Liver (tissue), 9 donors: ENCODE results near the gene ADK. TPM values are rescaled to one million over a fixed set of nuclear protein-coding genes. Genes with fewer than 3 reads are reported as not detected.

ENCODE experiments used
- DNase-seq: peaks from one replicate; pipeline ENCODE4 v3.0.0-alpha.2; 2017; ENCODE audit warnings: low spot score
- H3K27ac ChIP-seq, 2 donors: one replicate each; pipeline ENCODE4 v1.7.0; 2013; ENCODE audit warnings: inconsistent platforms in 2 of 2, low read length in 2 of 2, control low read depth in 1 of 2, low read depth in 1 of 2, mild to moderate bottlenecking in 1 of 2
- H3K27me3 ChIP-seq, 4 donors: one replicate each; pipeline versions ENCODE4 v1.6.1 to v1.7.0; 2013; ENCODE audit warnings: low read length in 3 of 4, inconsistent platforms in 1 of 4, mild to moderate bottlenecking in 1 of 4, moderate library complexity in 1 of 4; ENCODE audit not compliant: control insufficient read depth in 4 of 4, insufficient read depth in 4 of 4
- H3K36me3 ChIP-seq, 4 donors: one replicate each; pipeline versions ENCODE4 v1.6.1 to v1.7.0; 2013; ENCODE audit warnings: low read length in 3 of 4, mild to moderate bottlenecking in 3 of 4, low read depth in 1 of 4, moderate library complexity in 1 of 4; ENCODE audit not compliant: control insufficient read depth in 4 of 4, insufficient read depth in 3 of 4
- H3K4me1 ChIP-seq, 4 donors: one replicate each; pipeline versions ENCODE4 v1.6.1 to v1.7.0; 2013; ENCODE audit warnings: low read length in 3 of 4, mild to moderate bottlenecking in 3 of 4, moderate library complexity in 1 of 4; ENCODE audit not compliant: control insufficient read depth in 4 of 4, insufficient read depth in 4 of 4
- H3K4me3 ChIP-seq, 3 donors: one replicate each; pipeline versions ENCODE4 v1.6.1 to v1.7.0; 2013; ENCODE audit warnings: low read length in 3 of 3, control low read depth in 1 of 3, low read depth in 1 of 3, mild to moderate bottlenecking in 1 of 3
- H3K9ac ChIP-seq, 2 donors: one replicate each; pipeline ENCODE4 v1.7.0; 2013; ENCODE audit warnings: low read length in 2 of 2, mild to moderate bottlenecking in 2 of 2, moderate library complexity in 2 of 2, control low read depth in 1 of 2, low read depth in 1 of 2
- H3K9me3 ChIP-seq, 4 donors: one replicate each; pipeline versions ENCODE4 v1.6.1 to v1.7.0; 2013; ENCODE audit warnings: low read length in 3 of 4; ENCODE audit not compliant: control insufficient read depth in 4 of 4
- ATF3 ChIP-seq: IDR thresholded peaks from 2 replicates; pipeline ENCODE4 v1.6.1; 2016; ENCODE audit warnings: antibody characterized with exemption
- EGR1 ChIP-seq, 2 donors: IDR thresholded peaks; 2 replicates each; pipeline ENCODE4 v1.6.1; 2016 to 2018; ENCODE audit warnings: antibody characterized with exemption in 2 of 2, low read depth in 2 of 2
- FOXA1 ChIP-seq: IDR thresholded peaks from 2 replicates; pipeline ENCODE4 v1.6.1; 2016; ENCODE audit warnings: antibody characterized with exemption
- FOXA2 ChIP-seq: IDR thresholded peaks from 2 replicates; pipeline ENCODE4 v1.6.1; 2016; ENCODE audit warnings: antibody characterized with exemption
- HNF4A ChIP-seq, 2 donors: conservative IDR thresholded peaks; 2 replicates each; pipeline ENCODE4 v1.6.1; 2016; ENCODE audit warnings: antibody characterized with exemption in 2 of 2, mild to moderate bottlenecking in 2 of 2
- JUND ChIP-seq, 2 donors: IDR thresholded peaks; 2 replicates each; pipeline ENCODE4 v1.6.1; 2016; ENCODE audit warnings: antibody characterized with exemption in 2 of 2
- MAX ChIP-seq: IDR thresholded peaks from 2 replicates; pipeline ENCODE4 v1.6.1; 2016; ENCODE audit warnings: antibody characterized with exemption
- NR2F2 ChIP-seq: IDR thresholded peaks from 2 replicates; pipeline ENCODE4 v1.6.1; 2016; ENCODE audit warnings: antibody characterized with exemption
- RAD21 ChIP-seq, 2 donors: IDR thresholded peaks; 2 replicates each; pipeline ENCODE4 v1.6.1; 2016; ENCODE audit warnings: antibody characterized with exemption in 2 of 2, mild to moderate bottlenecking in 2 of 2
- REST ChIP-seq: IDR thresholded peaks from 2 replicates; pipeline ENCODE4 v1.6.1; 2016; ENCODE audit warnings: antibody characterized with exemption, mild to moderate bottlenecking
- SP1 ChIP-seq: IDR thresholded peaks from 2 replicates; pipeline ENCODE4 v1.6.1; 2018; ENCODE audit warnings: antibody characterized with exemption, mild to moderate bottlenecking
- YY1 ChIP-seq: IDR thresholded peaks from 2 replicates; pipeline ENCODE4 v1.6.1; 2016; ENCODE audit warnings: antibody characterized with exemption, mild to moderate bottlenecking
- ZBTB33 ChIP-seq: IDR thresholded peaks from 2 replicates; pipeline ENCODE4 v1.6.1; 2016; ENCODE audit warnings: antibody characterized with exemption
- WGBS: extraction: QIAGEN DNeasy Blood & Tissue Kit; methylation state at CpG from one replicate; pipeline ENCODE4 v1.1.7; 2013; 5-methylcytosine and 5-hydroxymethylcytosine counted together
- polyA plus RNA-seq, 2 donors: library from polyadenylated mRNA; stranded (reverse) in 1 of 2; unstranded in 1 of 2; fragments of 200-250 nt in 1 of 2; fragments of >200 nt in 1 of 2; fragmentation: Nextera tagmentation in 1 of 2; extraction: Ambion mirVana in 1 of 2; gene quantifications; one replicate each; pipeline versions ENCODE4 v1.2.1 to v1.2.3, GENCODE V29; 2013 to 2015
- total RNA-seq, 2 donors: library from RNA; depleted of rRNA; stranded (reverse); fragments of >200 nt; gene quantifications; one replicate each; pipeline ENCODE4 v1.2.3, GENCODE V29; 2014
- donor health status: healthy.
- donor health status: healthy.
- donor health status: healthy.
- donor health status: healthy.
- donor health status: healthy.

The ADK gene
- total and polyA plus RNA-seq, 4 donors, result 18.0 to 110 (median 65.5) TPM

GRCh38 chr10:74118804-74119203 is 32.2 kb upstream of the ADK start:
- TF ChIP-seq MAX, result no peak
- H3K27ac ChIP-seq, result no peak overlapping the region
- H3K4me1 ChIP-seq, result no peaks in the 10 kb centered on the region
- H3K9me3 ChIP-seq, result no peaks in the 10 kb centered on the region
- no peak for DNase-seq
- H3K4me3 ChIP-seq, result no peak overlapping the region
- peaks cover 9 to 72% (median 46%) of the 10 kb centered on the region in 4 donors for H3K36me3 ChIP-seq
- no peak overlapping the region for H3K9ac ChIP-seq
- 90% methylated on average over 3 of the region's 3 CpGs for WGBS
- no peaks in the 10 kb centered on the region for H3K27me3 ChIP-seq

GRCh38 chr10:74120911-74121310 is 30.1 kb upstream of the ADK start:
- Histone ChIP-seq H3K27me3 (no peaks in the 10 kb centered on the region), H3K36me3 (peaks cover 12 to 69% (median 52%) of the 10 kb centered on the region in 4 donors), H3K9me3 (no peaks in the 10 kb centered on the region), H3K9ac (no peak overlapping the region), H3K4me3 (no peak overlapping the region), H3K27ac (no peak overlapping the region), H3K4me1 (no peaks in the 10 kb centered on the region)
- 76% methylated on average over 1 of the region's 1 CpG for WGBS
- DNase-seq, result no peak
- TF ChIP-seq HNF4A (conservative IDR thresholded peaks at IDR 0.05) (no peak), JUND (IDR thresholded peaks at IDR 0.05) (no peak), REST (no peak), ZBTB33 (no peak), ATF3 (no peak), SP1 (no peak), NR2F2 (no peak), EGR1 (IDR thresholded peaks at IDR 0.05; ENCODE audit: low read depth in 2 of 2) (no peak), YY1 (no peak), RAD21 (IDR thresholded peaks at IDR 0.05) (no peak), FOXA1 (no peak), FOXA2 (no peak)

GRCh38 chr10:74121368-74121767 is 29.7 kb upstream of the ADK start:
- 95% methylated on average over 1 of the region's 1 CpG for WGBS
- H3K9ac ChIP-seq, result no peak overlapping the region
- no peak for DNase-seq
- no peaks in the 10 kb centered on the region for H3K27me3 ChIP-seq
- peaks cover 13 to 72% (median 55%) of the 10 kb centered on the region in 4 donors for H3K36me3 ChIP-seq
- no peaks in the 10 kb centered on the region for H3K9me3 ChIP-seq
- no peaks in the 10 kb centered on the region for H3K4me1 ChIP-seq
- no peak overlapping the region for H3K4me3 ChIP-seq
- H3K27ac ChIP-seq, result no peak overlapping the region
- no peak for TF ChIP-seq ATF3
